PC-9 (cell line): ENCODE measurements around the gene CCDC182. TPM values are rescaled to one million over a fixed set of nuclear protein-coding genes. Genes with fewer than 3 reads are reported as not detected.

Experiments used
- BruUV-seq: library from RNA; stranded (reverse); fragments of 400-500 nt; replicated peaks from 2 replicates; lab custom pipeline; 2021; lab: Mats Ljungman, UMichigan
- CTCF ChIA-PET: fragments of 300-600 bp; sonication (Branson Sonifier 250); formaldehyde crosslinking; loops from one replicate; lab custom pipeline; 2022; ENCODE audit warnings: antibody characterized with exemption; lab: Charles Lee
- POLR2A ChIA-PET: fragments of 300-600 bp; sonication (Branson Sonifier 250); formaldehyde crosslinking; loops from one replicate; lab custom pipeline; 2022; ENCODE audit warnings: antibody characterized with exemption; ENCODE audit not compliant: unreplicated experiment; lab: Charles Lee
- DNase-seq, 2 experiments: peaks; one replicate each; pipeline versions ENCODE4 v3.0.0 to v3.0.0-alpha.2; 2015 to 2022; ENCODE audit warnings: mixed read lengths in 1 of 2
- H2AFZ ChIP-seq: fragments of 200-600 bp; sonication (generic); 2 replicates; pipeline ENCODE4 v1.8.1; 2017; ENCODE audit warnings: antibody characterized with exemption
- H3F3A ChIP-seq: fragments of 200-600 bp; sonication (generic); 2 replicates; pipeline ENCODE4 v1.8.1; 2017; ENCODE audit warnings: antibody characterized with exemption, mild to moderate bottlenecking, low read depth; ENCODE audit not compliant: insufficient read depth
- H3K27ac ChIP-seq: fragments of 200-600 bp; sonication (generic); 2 replicates; pipeline ENCODE4 v1.6.1; 2016; ENCODE audit warnings: mixed run types
- H3K27me3 ChIP-seq: fragments of 200-600 bp; sonication (generic); 2 replicates; pipeline ENCODE4 v1.6.1; 2016; ENCODE audit warnings: low read depth, mixed run types; ENCODE audit not compliant: insufficient read depth
- H3K36me3 ChIP-seq: fragments of 200-600 bp; sonication (generic); 2 replicates; pipeline ENCODE4 v1.6.1; 2016; ENCODE audit warnings: low read depth, mixed run types
- H3K4me1 ChIP-seq: fragments of 200-600 bp; sonication (generic); replicated peaks from 2 replicates; pipeline ENCODE4 v1.6.1; 2016; ENCODE audit warnings: mixed run types; ENCODE audit not compliant: insufficient read depth
- H3K4me2 ChIP-seq: fragments of 200-600 bp; sonication (generic); 2 replicates; pipeline ENCODE4 v1.6.1; 2017; ENCODE audit warnings: mixed run types
- H3K4me3 ChIP-seq: fragments of 200-600 bp; sonication (generic); 2 replicates; pipeline ENCODE4 v1.6.1; 2016; ENCODE audit warnings: mixed run types
- H3K79me2 ChIP-seq: fragments of 200-600 bp; sonication (generic); 2 replicates; pipeline ENCODE4 v1.6.1; 2017; ENCODE audit warnings: low read depth, mixed run types
- H3K9me2 ChIP-seq: fragments of 200-600 bp; sonication (generic); 2 replicates; pipeline ENCODE4 v1.8.1; 2017; ENCODE audit warnings: mild to moderate bottlenecking; ENCODE audit not compliant: insufficient read depth
- H3K9me3 ChIP-seq: fragments of 200-600 bp; sonication (generic); 2 replicates; pipeline ENCODE4 v1.8.1; 2016; ENCODE audit warnings: low read depth; ENCODE audit not compliant: insufficient read depth
- H4K20me1 ChIP-seq: fragments of 200-600 bp; sonication (generic); 2 replicates; pipeline ENCODE4 v1.8.1; 2017; ENCODE audit not compliant: insufficient read depth
- CTCF ChIP-seq: fragments of 200-600 bp; sonication (generic); conservative IDR thresholded peaks from 2 replicates; pipeline ENCODE4 v1.6.1; 2017; ENCODE audit warnings: mixed run types, antibody characterized with exemption, mild to moderate bottlenecking, moderate library complexity
- EZH2 ChIP-seq: fragments of 200-600 bp; sonication (generic); IDR thresholded peaks from 2 replicates; pipeline ENCODE4 v1.8.0; 2017; ENCODE audit warnings: antibody characterized with exemption, low read depth
- intact Hi-C: fragments of 100-400 bp; cut with micrococcal nuclease; formaldehyde crosslinking; loops from one replicate; pipeline ENCODE4 v1.10.0; 2022; ENCODE audit not compliant: unreplicated experiment
- total RNA-seq: library from RNA; stranded (reverse); gene quantifications from 2 replicates; pipeline ENCODE4 v1.2.3, GENCODE V29; 2021

Gene CCDC182
- total RNA-seq, 1 experiment from 2014 or later, result not detected

GRCh38 chr17:57785022-57785421 is 39.9 kb upstream of the CCDC182 start:
- no peak for DNase-seq
- ChIA-PET POLR2A (no interaction called here), CTCF (interaction anchor here (0.9 kb wide), 1 partner anchor 48 kb away, joined by 3 read pairs; no protein-coding TSS in a partner anchor)
- Histone ChIP-seq H3K9me3 (no peaks in the 10 kb centered on the region), H3K4me3 (no peak overlapping the region), H3K79me2 (no peaks in the 10 kb centered on the region), H3K36me3 (no peaks in the 10 kb centered on the region), H4K20me1 (no peaks in the 10 kb centered on the region), H3K9me2 (no peaks in the 10 kb centered on the region), H3K4me1 (no peaks in the 10 kb centered on the region), H3F3A (no peaks in the 10 kb centered on the region), H2AFZ (no peak overlapping the region), H3K27ac (no peak overlapping the region), H3K4me2 (no peak overlapping the region), H3K27me3 (peaks cover 99% of the 10 kb centered on the region)
- no TSS peak for BruUV-seq
- no peak for TF ChIP-seq CTCF
- TF ChIP-seq EZH2, result no peak
- intact Hi-C loops, result no loop called here

GRCh38 chr17:57784226-57784895 is 39.3 kb upstream of the CCDC182 start:
- CTCF ChIA-PET, result interaction anchor here (0.6 to 0.9 kb wide), 2 partner anchors 49 to 376 kb away, joined by 3 read pairs; no protein-coding TSS in a partner anchor
- Histone ChIP-seq H3K36me3 (no peaks in the 10 kb centered on the region), H3K9me2 (no peaks in the 10 kb centered on the region), H4K20me1 (no peaks in the 10 kb centered on the region), H2AFZ (no peak overlapping the region; the same call in 1 of the 2 replicates), H3K4me2 (no peak overlapping the region), H3K27ac (no peak overlapping the region), H3K79me2 (no peaks in the 10 kb centered on the region), H3K27me3 (peaks cover 99% of the 10 kb centered on the region), H3K9me3 (no peaks in the 10 kb centered on the region), H3F3A (no peaks in the 10 kb centered on the region), H3K4me3 (no peak overlapping the region), H3K4me1 (no peaks in the 10 kb centered on the region)
- BruUV-seq, result no TSS peak
- intact Hi-C loops, result no loop called here
- TF ChIP-seq CTCF (no peak), EZH2 (no peak)
- no peak for DNase-seq
- POLR2A ChIA-PET, result no interaction called here

- 0 out of 2 replicates have a peak overlapping the region, but pooled peaks have one; percentile 23 for H3K4me2 ChIP-seq
Observed at GRCh38 chr17:57783338-57783742, 38.2 kb upstream of the CCDC182 start.

More at GRCh38 chr17:57783338-57783742, 38.2 kb upstream of the CCDC182 start:
- CTCF ChIA-PET, result interaction anchor here (0.8 kb wide), 1 partner anchor 111 kb away, joined by 8 read pairs; no protein-coding TSS in a partner anchor
- no peaks in the 10 kb centered on the region for H3F3A ChIP-seq
- intact Hi-C loops, result no loop called here
- H3K79me2 ChIP-seq, result no peaks in the 10 kb centered on the region
- no peaks in the 10 kb centered on the region for H3K36me3 ChIP-seq
- POLR2A ChIA-PET, result no interaction called here
- H3K9me3 ChIP-seq, result no peaks in the 10 kb centered on the region
- no TSS peak for BruUV-seq
- H2AFZ ChIP-seq, result no peak overlapping the region
- no peaks in the 10 kb centered on the region for H3K4me1 ChIP-seq
- H3K27me3 ChIP-seq, result peaks cover 99% of the 10 kb centered on the region
- no peak for TF ChIP-seq EZH2
- peak; percentile 84 for TF ChIP-seq CTCF
- no peaks in the 10 kb centered on the region for H4K20me1 ChIP-seq
- H3K27ac ChIP-seq, result no peak overlapping the region
- no peaks in the 10 kb centered on the region for H3K9me2 ChIP-seq
- DNase-seq, result peak in 1 of 2 experiments; percentile 18
- H3K4me3 ChIP-seq, result no peak overlapping the region
